Ishikawa (cell line): Measurements from ENCODE around the gene RARS2.

Source experiments
- CEBPB ChIP-seq: IDR thresholded peaks from 2 replicates; pipeline ENCODE4 v1.6.1; 2012
- CREB1 ChIP-seq: IDR thresholded peaks from 2 replicates; pipeline ENCODE4 v1.6.1; 2012; ENCODE audit warnings: low read depth
- EGR1 ChIP-seq: IDR thresholded peaks from 2 replicates; pipeline ENCODE4 v1.6.1; 2012
- EP300 ChIP-seq: IDR thresholded peaks from 2 replicates; pipeline ENCODE4 v1.6.1; 2012; ENCODE audit warnings: borderline replicate concordance
- FOXM1 ChIP-seq: IDR thresholded peaks from 2 replicates; pipeline ENCODE4 v1.6.1; 2012; ENCODE audit warnings: low read depth, borderline replicate concordance
- NFIC ChIP-seq: IDR thresholded peaks from 2 replicates; pipeline ENCODE4 v1.6.1; 2012
- RAD21 ChIP-seq: IDR thresholded peaks from 2 replicates; pipeline ENCODE4 v1.6.1; 2012; ENCODE audit warnings: low read depth
- TAF1 ChIP-seq: IDR thresholded peaks from 2 replicates; pipeline ENCODE4 v1.6.1; 2012; ENCODE audit warnings: low read depth, mild to moderate bottlenecking
- TCF12 ChIP-seq: IDR thresholded peaks from 2 replicates; pipeline ENCODE4 v1.6.1; 2012; ENCODE audit warnings: low read depth
- TEAD4 ChIP-seq: IDR thresholded peaks from 2 replicates; pipeline ENCODE4 v1.6.1; 2012
- YY1 ChIP-seq: IDR thresholded peaks from 2 replicates; pipeline ENCODE4 v1.6.1; 2012; ENCODE audit warnings: low read depth
- ZBTB7A ChIP-seq: IDR thresholded peaks from 2 replicates; pipeline ENCODE4 v1.6.1; 2012; ENCODE audit warnings: low read depth
- TF ChIP-seq, protein P1 (sequence below): IDR thresholded peaks from 2 replicates; pipeline ENCODE4 v1.6.1; 2012
- TF ChIP-seq, protein P2 (sequence below): IDR thresholded peaks from 2 replicates; pipeline ENCODE4 v1.6.1; 2012
- TF ChIP-seq, protein P3 (sequence below): IDR thresholded peaks from 2 replicates; pipeline ENCODE4 v1.6.1; 2012; ENCODE audit warnings: low read depth, mild to moderate bottlenecking

The RARS2 gene

DNA sequence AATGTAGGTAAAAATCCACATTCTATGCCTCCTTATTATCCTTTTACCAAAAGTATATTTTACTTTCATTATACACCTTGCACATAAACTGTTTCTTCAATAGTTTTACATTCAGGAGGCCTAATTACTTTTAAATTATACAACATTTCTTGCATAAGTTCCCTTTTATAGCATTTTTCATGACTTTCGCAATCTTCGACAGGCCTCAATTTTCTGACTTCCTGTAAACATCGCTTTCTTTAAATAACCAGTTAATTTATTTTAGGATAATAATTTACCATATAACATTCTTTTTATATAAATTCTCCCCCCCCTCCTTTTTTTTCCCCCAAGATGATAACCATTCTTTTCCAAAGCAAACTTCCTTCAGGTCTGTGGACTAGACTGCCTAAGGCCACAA, 107.9 kb downstream of the RARS2 start:
- no peak for TF ChIP-seq ZBTB7A
- TF ChIP-seq EGR1, result no peak
- TF ChIP-seq YY1, result no peak
- TF ChIP-seq RAD21, result no peak
- TF ChIP-seq TEAD4, result no peak
- no peak for TF ChIP-seq EP300
- no peak for TF ChIP-seq CEBPB
- TF ChIP-seq TCF12, result no peak
- no peak for TF ChIP-seq CREB1
- TF ChIP-seq, protein P1, sequence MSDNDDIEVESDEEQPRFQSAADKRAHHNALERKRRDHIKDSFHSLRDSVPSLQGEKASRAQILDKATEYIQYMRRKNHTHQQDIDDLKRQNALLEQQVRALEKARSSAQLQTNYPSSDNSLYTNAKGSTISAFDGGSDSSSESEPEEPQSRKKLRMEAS, result no peak
- TF ChIP-seq, protein P2, sequence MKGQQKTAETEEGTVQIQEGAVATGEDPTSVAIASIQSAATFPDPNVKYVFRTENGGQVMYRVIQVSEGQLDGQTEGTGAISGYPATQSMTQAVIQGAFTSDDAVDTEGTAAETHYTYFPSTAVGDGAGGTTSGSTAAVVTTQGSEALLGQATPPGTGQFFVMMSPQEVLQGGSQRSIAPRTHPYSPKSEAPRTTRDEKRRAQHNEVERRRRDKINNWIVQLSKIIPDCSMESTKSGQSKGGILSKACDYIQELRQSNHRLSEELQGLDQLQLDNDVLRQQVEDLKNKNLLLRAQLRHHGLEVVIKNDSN, result no peak
- TF ChIP-seq NFIC, result no peak
- TF ChIP-seq FOXM1, result no peak

DNA sequence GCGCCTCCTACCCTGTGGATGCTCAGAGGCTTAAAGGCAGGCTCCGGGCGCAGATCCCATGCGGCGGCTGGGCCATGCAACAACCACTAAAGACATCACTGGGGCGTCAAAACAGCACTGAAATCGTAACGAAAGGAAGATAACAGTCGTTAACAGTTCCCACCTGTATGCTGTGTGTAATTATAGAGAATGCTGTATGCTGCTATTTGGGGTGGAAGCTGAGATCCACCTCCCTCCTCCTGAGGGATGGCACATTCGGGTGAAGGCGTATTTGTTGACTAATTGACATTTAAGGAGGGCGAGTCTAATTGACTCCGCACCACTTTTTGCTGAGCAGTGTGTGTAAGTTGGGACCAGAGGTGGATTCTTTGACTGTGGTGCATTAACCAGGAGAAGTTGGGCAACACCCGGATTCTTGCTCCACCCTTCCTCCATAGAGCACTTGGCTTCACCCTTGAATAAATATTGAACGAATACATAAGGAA, 116.3 kb downstream of the RARS2 start:
- no peak for TF ChIP-seq TCF12
- TF ChIP-seq RAD21, result no peak; the same call in 1 of the 2 replicates
- TF ChIP-seq, protein P3, sequence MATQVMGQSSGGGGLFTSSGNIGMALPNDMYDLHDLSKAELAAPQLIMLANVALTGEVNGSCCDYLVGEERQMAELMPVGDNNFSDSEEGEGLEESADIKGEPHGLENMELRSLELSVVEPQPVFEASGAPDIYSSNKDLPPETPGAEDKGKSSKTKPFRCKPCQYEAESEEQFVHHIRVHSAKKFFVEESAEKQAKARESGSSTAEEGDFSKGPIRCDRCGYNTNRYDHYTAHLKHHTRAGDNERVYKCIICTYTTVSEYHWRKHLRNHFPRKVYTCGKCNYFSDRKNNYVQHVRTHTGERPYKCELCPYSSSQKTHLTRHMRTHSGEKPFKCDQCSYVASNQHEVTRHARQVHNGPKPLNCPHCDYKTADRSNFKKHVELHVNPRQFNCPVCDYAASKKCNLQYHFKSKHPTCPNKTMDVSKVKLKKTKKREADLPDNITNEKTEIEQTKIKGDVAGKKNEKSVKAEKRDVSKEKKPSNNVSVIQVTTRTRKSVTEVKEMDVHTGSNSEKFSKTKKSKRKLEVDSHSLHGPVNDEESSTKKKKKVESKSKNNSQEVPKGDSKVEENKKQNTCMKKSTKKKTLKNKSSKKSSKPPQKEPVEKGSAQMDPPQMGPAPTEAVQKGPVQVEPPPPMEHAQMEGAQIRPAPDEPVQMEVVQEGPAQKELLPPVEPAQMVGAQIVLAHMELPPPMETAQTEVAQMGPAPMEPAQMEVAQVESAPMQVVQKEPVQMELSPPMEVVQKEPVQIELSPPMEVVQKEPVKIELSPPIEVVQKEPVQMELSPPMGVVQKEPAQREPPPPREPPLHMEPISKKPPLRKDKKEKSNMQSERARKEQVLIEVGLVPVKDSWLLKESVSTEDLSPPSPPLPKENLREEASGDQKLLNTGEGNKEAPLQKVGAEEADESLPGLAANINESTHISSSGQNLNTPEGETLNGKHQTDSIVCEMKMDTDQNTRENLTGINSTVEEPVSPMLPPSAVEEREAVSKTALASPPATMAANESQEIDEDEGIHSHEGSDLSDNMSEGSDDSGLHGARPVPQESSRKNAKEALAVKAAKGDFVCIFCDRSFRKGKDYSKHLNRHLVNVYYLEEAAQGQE, result no peak
- TF ChIP-seq EP300, result no peak
- no peak for TF ChIP-seq FOXM1
- TF ChIP-seq TAF1, result no peak
- TF ChIP-seq, protein P2, result no peak
- no peak for TF ChIP-seq EGR1
- TF ChIP-seq TEAD4, result no peak
- TF ChIP-seq, protein P1, result 0 out of 2 replicates have a peak, but pooled peaks have one; percentile 20
- peak; percentile 81 for TF ChIP-seq CEBPB
- no peak for TF ChIP-seq YY1
- no peak for TF ChIP-seq ZBTB7A
- no peak for TF ChIP-seq NFIC

DNA sequence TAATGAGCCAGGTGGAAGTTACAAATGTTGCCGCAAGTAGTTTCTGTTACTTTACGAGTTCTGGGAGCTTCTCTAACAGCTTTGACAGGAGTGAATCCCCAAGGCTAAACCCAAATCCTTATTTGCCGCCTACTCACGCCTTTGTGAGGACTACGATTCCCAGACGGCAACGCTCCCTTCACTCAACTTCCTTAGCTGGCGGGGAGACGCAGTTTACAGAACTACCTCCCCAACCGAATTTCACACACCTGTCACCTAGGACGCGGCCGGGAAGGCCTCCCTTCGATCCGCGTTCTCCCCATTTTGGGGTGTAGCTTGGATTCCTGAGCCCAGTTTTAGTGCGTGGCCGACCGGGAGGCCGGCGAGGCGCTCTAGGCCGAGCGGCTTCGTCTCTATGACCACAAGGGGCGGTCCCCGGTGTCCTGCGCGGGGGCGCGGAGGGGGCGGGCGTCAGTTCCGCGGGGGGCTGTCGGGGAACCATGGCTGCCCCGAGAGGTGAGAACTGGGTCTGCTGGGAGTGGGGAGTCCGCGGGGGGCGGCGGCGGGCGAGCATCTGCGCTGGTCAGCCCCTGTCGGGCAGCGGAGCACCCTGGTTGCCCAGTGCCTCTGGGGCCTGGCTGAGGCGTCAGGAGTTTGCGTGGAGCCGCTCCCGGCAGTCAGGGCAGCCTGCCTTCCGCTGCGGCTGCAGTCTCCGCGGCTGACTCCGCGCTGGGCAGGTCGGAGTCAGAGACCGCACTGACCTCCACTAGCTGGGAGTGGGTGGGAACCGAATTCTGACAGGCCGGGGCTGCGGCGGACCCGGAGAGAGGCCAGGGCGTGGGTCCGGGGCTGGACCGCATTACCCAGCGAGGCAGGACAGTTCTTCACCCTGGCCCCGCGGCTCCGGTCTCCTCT, 117.0 kb downstream of the RARS2 start, which contains the start of gene SLC35A1:
TSS of gene SLC35A1 (plus strand) at position 450 of the 894 bp plus-strand sequence. CDS start at position 480, 30 bp downstream.
- peak; percentile 82 for TF ChIP-seq YY1
- TF ChIP-seq EP300, result no peak
- TF ChIP-seq TCF12, result 0 out of 2 replicates have a peak, but pooled peaks have one; percentile 24
- TF ChIP-seq, protein P3, result no peak
- TF ChIP-seq, protein P1, result peak; percentile 28; the same call in 1 of the 2 replicates
- TF ChIP-seq CREB1, result no peak
- TF ChIP-seq, protein P2, result no peak
- TF ChIP-seq EGR1, result peak; percentile 70
- no peak for TF ChIP-seq NFIC
- TF ChIP-seq TEAD4, result no peak
- no peak for TF ChIP-seq ZBTB7A
- no peak for TF ChIP-seq FOXM1
- TF ChIP-seq CEBPB, result no peak
- TF ChIP-seq RAD21, result no peak
- TF ChIP-seq TAF1, result peak; percentile 73

DNA sequence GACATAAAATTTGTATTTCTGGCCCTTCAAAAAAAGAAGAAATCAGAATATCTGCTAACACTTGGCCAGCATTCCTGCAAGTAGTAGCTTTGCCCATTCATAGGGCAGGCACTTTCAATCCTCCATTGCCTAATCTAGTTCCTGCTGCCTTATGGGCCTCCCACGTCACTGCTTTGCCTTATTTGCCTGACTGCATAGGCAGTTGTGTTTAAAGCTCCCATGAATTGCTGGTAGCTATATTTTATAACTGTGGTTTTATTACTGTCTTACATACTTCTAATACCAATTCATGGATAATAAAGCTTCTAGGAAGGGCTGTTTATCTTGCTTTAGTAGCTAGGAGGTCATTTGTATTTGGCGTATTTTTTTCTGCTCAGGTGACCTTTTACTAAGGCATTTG, 124.7 kb downstream of the RARS2 start:
- TF ChIP-seq, protein P1, result no peak
- no peak for TF ChIP-seq YY1
- no peak for TF ChIP-seq NFIC
- no peak for TF ChIP-seq FOXM1
- no peak for TF ChIP-seq TEAD4
- no peak for TF ChIP-seq EP300
- no peak for TF ChIP-seq CEBPB
- TF ChIP-seq, protein P3, result no peak
- TF ChIP-seq CREB1, result no peak
